Islet of Langerhans (tissue), 1 donor: ENCODE measurements around the gene RPL29.
"Not testable (repeated sequence)": the region's sequence is repeated elsewhere in the genome, so short reads cannot be mapped to it uniquely, and the experiment has no call there.

Source experiments
- FAIRE-seq: peaks from one replicate; lab custom pipeline; 2011; peaks lifted over from hg19 to GRCh38; lab: Jason Lieb, UNC

Gene RPL29

GRCh38 chr3:51995346-51996163 lies at the start of gene RPL29:
TSS of gene RPL29 (minus strand) at chr3:51995895. CDS start at chr3:51995461, 434 bp downstream.
- no peak for FAIRE-seq

GRCh38 chr3:52044869-52045619 lies 49.3 kb upstream of the RPL29 start:
- no peak for FAIRE-seq

GRCh38 chr3:52043750-52044149 lies 48.1 kb upstream of the RPL29 start:
- no peak for FAIRE-seq

GRCh38 chr3:52043039-52043438 lies 47.3 kb upstream of the RPL29 start:
- FAIRE-seq: not testable (repeated sequence)

- no peak for FAIRE-seq
Measured at GRCh38 chr3:52041118-52041731, 45.5 kb upstream of the RPL29 start.

- FAIRE-seq: no peak
Measured at GRCh38 chr3:52040600-52040999, 44.9 kb upstream of the RPL29 start.

GRCh38 chr3:52039846-52040245 lies 44.2 kb upstream of the RPL29 start:
- FAIRE-seq: no peak

GRCh38 chr3:52039426-52039825 lies 43.7 kb upstream of the RPL29 start:
- FAIRE-seq: no peak

GRCh38 chr3:52038227-52038626 lies 42.5 kb upstream of the RPL29 start:
- FAIRE-seq: no peak

- no peak for FAIRE-seq
Measured at GRCh38 chr3:52037291-52037690, 41.6 kb upstream of the RPL29 start.

- no peak for FAIRE-seq
Measured at GRCh38 chr3:52036829-52037228, 41.1 kb upstream of the RPL29 start.

- FAIRE-seq: no peak
Measured at GRCh38 chr3:52036222-52036694, 40.6 kb upstream of the RPL29 start.

- FAIRE-seq: no peak
Measured at GRCh38 chr3:52034651-52035050, 39.0 kb upstream of the RPL29 start.

- FAIRE-seq: no peak
Measured at GRCh38 chr3:52034212-52034611, 38.5 kb upstream of the RPL29 start.

- not testable (repeated sequence) for FAIRE-seq
Measured at GRCh38 chr3:52033748-52034147, 38.1 kb upstream of the RPL29 start.

- no peak for FAIRE-seq
Measured at GRCh38 chr3:52032702-52033408, 37.2 kb upstream of the RPL29 start.

GRCh38 chr3:52031896-52032295 lies 36.2 kb upstream of the RPL29 start:
- no peak for FAIRE-seq

GRCh38 chr3:52030714-52031310 lies 35.1 kb upstream of the RPL29 start:
- FAIRE-seq: no peak

GRCh38 chr3:52029535-52029934 lies 33.8 kb upstream of the RPL29 start:
- FAIRE-seq: no peak

GRCh38 chr3:52029053-52029452 lies 33.4 kb upstream of the RPL29 start:
- no peak for FAIRE-seq

GRCh38 chr3:52028572-52028971 lies 32.9 kb upstream of the RPL29 start:
- FAIRE-seq: no peak

GRCh38 chr3:52026041-52026440 lies 30.3 kb upstream of the RPL29 start:
- no peak for FAIRE-seq
